Fibroblast of skin of left biceps (primary cell): ENCODE measurements around the gene SLC39A3.
"Not testable (repeated sequence)": the region's sequence is repeated elsewhere in the genome, so short reads cannot be mapped to it uniquely, and the experiment has no call there.

Experiments used
- DNase-seq, 2 experiments: peaks; one replicate each; pipeline ENCODE4 v3.0.0-alpha.2; 2013; ENCODE audit warnings: low read depth in 2 of 2

The SLC39A3 gene

GRCh38 chr19:2722541-2723344 lies 17.1 kb downstream of the SLC39A3 start:
- no peak for DNase-seq

GRCh38 chr19:2721570-2722540 lies 18.0 kb downstream of the SLC39A3 start:
- DNase-seq = no peak

GRCh38 chr19:2720777-2721569 lies 18.8 kb downstream of the SLC39A3 start, which contains the start of gene DIRAS1:
TSS of gene DIRAS1 (minus strand) at chr19:2721372. CDS start at chr19:2717806, 3,566 bp downstream.
- DNase-seq = no peak

GRCh38 chr19:2719920-2720776 lies 19.7 kb downstream of the SLC39A3 start:
- DNase-seq = no peak

- no peak for DNase-seq
These were observed 20.5 kb downstream of the SLC39A3 start for GRCh38 chr19:2719232-2719735.

GRCh38 chr19:2717638-2718541 lies 21.9 kb downstream of the SLC39A3 start:
- DNase-seq = no peak

GRCh38 chr19:2716722-2717637 lies 22.8 kb downstream of the SLC39A3 start:
- no peak for DNase-seq

GRCh38 chr19:2716275-2716650 lies 23.6 kb downstream of the SLC39A3 start:
- no peak for DNase-seq

GRCh38 chr19:2715470-2716274 lies 24.1 kb downstream of the SLC39A3 start:
- no peak for DNase-seq

GRCh38 chr19:2714531-2715269 lies 25.1 kb downstream of the SLC39A3 start:
- no peak for DNase-seq

GRCh38 chr19:2714102-2714501 lies 25.7 kb downstream of the SLC39A3 start:
- DNase-seq = not testable (repeated sequence)

GRCh38 chr19:2713170-2713569 lies 26.6 kb downstream of the SLC39A3 start:
- DNase-seq = not testable (repeated sequence)

- DNase-seq = no peak
These were observed 28.0 kb downstream of the SLC39A3 start for GRCh38 chr19:2711875-2712205.

- no peak for DNase-seq
These were observed 28.5 kb downstream of the SLC39A3 start for GRCh38 chr19:2711172-2711874.

GRCh38 chr19:2706251-2706650 lies 33.6 kb downstream of the SLC39A3 start:
- no peak for DNase-seq

- no peak for DNase-seq
These were observed 36.1 kb downstream of the SLC39A3 start for GRCh38 chr19:2703691-2704216.
